ENCODE data around the gene RAB5B.
A peak's percentile ranks its signal among the peaks of the same experiment; 100 is the strongest.
"Not testable (repeated sequence)": the region's sequence is repeated elsewhere in the genome, so short reads cannot be mapped to it uniquely, and the experiment has no call there.

The RAB5B gene

GRCh38 chr12:55996715-55997534, 23.0 kb downstream of the RAB5B start, which contains the start of gene SUOX:
Gene SUOX (plus strand): TSS chr12:55997276. CDS start chr12:56002222, 4,946 bp downstream.
- no peaks in the 10 kb centered on the region for H3K27me3 ChIP-seq (replicated peaks; ENCODE audit: insufficient read depth, low read length)
- peak within 1 kb of the TSS; percentile 66 for H3K9ac ChIP-seq (ENCODE audit: low read length)
- H3K4me2 ChIP-seq (ENCODE audit: low read depth, low read length) = peak within 1 kb of the TSS; percentile 90
- peak within 1 kb of the TSS; percentile 84 for H2AFZ ChIP-seq (ENCODE audit: low read length)
- H3K27ac ChIP-seq (ENCODE audit: low read length) = peak within 1 kb of the TSS; percentile 17; the same call in 1 of the 2 replicates
- TF ChIP-seq, protein P1, sequence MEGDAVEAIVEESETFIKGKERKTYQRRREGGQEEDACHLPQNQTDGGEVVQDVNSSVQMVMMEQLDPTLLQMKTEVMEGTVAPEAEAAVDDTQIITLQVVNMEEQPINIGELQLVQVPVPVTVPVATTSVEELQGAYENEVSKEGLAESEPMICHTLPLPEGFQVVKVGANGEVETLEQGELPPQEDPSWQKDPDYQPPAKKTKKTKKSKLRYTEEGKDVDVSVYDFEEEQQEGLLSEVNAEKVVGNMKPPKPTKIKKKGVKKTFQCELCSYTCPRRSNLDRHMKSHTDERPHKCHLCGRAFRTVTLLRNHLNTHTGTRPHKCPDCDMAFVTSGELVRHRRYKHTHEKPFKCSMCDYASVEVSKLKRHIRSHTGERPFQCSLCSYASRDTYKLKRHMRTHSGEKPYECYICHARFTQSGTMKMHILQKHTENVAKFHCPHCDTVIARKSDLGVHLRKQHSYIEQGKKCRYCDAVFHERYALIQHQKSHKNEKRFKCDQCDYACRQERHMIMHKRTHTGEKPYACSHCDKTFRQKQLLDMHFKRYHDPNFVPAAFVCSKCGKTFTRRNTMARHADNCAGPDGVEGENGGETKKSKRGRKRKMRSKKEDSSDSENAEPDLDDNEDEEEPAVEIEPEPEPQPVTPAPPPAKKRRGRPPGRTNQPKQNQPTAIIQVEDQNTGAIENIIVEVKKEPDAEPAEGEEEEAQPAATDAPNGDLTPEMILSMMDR (IDR thresholded peaks at IDR 0.05; ENCODE audit: low read length) = no peak
- TF ChIP-seq EZH2phosphoT487 (IDR thresholded peaks at IDR 0.05; ENCODE audit: low read length) (no peak), EZH2 (optimal IDR thresholded peaks at IDR 0.05; ENCODE audit: low read depth, low read length) (no peak)
- peak; percentile 98 for DNase-seq
- peaks cover 9% of the 10 kb centered on the region; the same call in 1 of the 2 replicates for H3F3A ChIP-seq (ENCODE audit: insufficient read depth, low read length)
- H3K4me1 ChIP-seq (ENCODE audit: low read length) = 0 out of 2 replicates have a peak, but pooled peaks cover 4% of the 10 kb centered on the region
- no peaks in the 10 kb centered on the region for H4K20me1 ChIP-seq (ENCODE audit: insufficient read depth, low read length)
- H3K9me2 ChIP-seq (replicated peaks; ENCODE audit: insufficient read depth, low read length) = no peaks in the 10 kb centered on the region
- no peaks in the 10 kb centered on the region for H3K9me3 ChIP-seq (replicated peaks; ENCODE audit: insufficient read depth, low read length)
- H3K79me2 ChIP-seq (ENCODE audit: low read length) = no peaks in the 10 kb centered on the region
- H3K36me3 ChIP-seq (replicated peaks; ENCODE audit: insufficient read depth, low read length) = no peaks in the 10 kb centered on the region
- H3K4me3 ChIP-seq (ENCODE audit: low read length) = peak within 1 kb of the TSS; percentile 68

GRCh38 chr12:55997535-55997859, 23.6 kb downstream of the RAB5B start:
- peak overlapping the region; percentile 66 for H3K9ac ChIP-seq (ENCODE audit: low read length)
- H3K27ac ChIP-seq (ENCODE audit: low read length) = no peak overlapping the region
- peaks cover 9% of the 10 kb centered on the region; the same call in 1 of the 2 replicates for H3F3A ChIP-seq (ENCODE audit: insufficient read depth, low read length)
- H4K20me1 ChIP-seq (ENCODE audit: insufficient read depth, low read length) = no peaks in the 10 kb centered on the region
- H3K36me3 ChIP-seq (replicated peaks; ENCODE audit: insufficient read depth, low read length) = no peaks in the 10 kb centered on the region
- no peaks in the 10 kb centered on the region for H3K27me3 ChIP-seq (replicated peaks; ENCODE audit: insufficient read depth, low read length)
- H3K9me3 ChIP-seq (replicated peaks; ENCODE audit: insufficient read depth, low read length) = no peaks in the 10 kb centered on the region
- no peak for DNase-seq
- no peaks in the 10 kb centered on the region for H3K79me2 ChIP-seq (ENCODE audit: low read length)
- peak overlapping the region; percentile 68 for H3K4me3 ChIP-seq (ENCODE audit: low read length)
- peak overlapping the region; percentile 84 for H2AFZ ChIP-seq (ENCODE audit: low read length)
- no peak for TF ChIP-seq EZH2phosphoT487 (IDR thresholded peaks at IDR 0.05; ENCODE audit: low read length)
- TF ChIP-seq, protein P1 (IDR thresholded peaks at IDR 0.05; ENCODE audit: low read length) = no peak
- TF ChIP-seq EZH2 (optimal IDR thresholded peaks at IDR 0.05; ENCODE audit: low read depth, low read length) = no peak
- H3K9me2 ChIP-seq (replicated peaks; ENCODE audit: insufficient read depth, low read length) = no peaks in the 10 kb centered on the region
- H3K4me2 ChIP-seq (ENCODE audit: low read depth, low read length) = peak overlapping the region; percentile 90
- H3K4me1 ChIP-seq (ENCODE audit: low read length) = 0 out of 2 replicates have a peak, but pooled peaks cover 4% of the 10 kb centered on the region

- not testable (repeated sequence) for DNase-seq; H4K20me1 ChIP-seq (ENCODE audit: insufficient read depth, low read length); H3F3A ChIP-seq (ENCODE audit: insufficient read depth, low read length); H2AFZ ChIP-seq (ENCODE audit: low read length); H3K36me3 ChIP-seq (replicated peaks; ENCODE audit: insufficient read depth, low read length); H3K4me3 ChIP-seq (ENCODE audit: low read length); H3K79me2 ChIP-seq (ENCODE audit: low read length); H3K4me1 ChIP-seq (ENCODE audit: low read length); H3K9me2 ChIP-seq (replicated peaks; ENCODE audit: insufficient read depth, low read length); H3K27me3 ChIP-seq (replicated peaks; ENCODE audit: insufficient read depth, low read length); H3K9ac ChIP-seq (ENCODE audit: low read length); H3K4me2 ChIP-seq (ENCODE audit: low read depth, low read length); H3K27ac ChIP-seq (ENCODE audit: low read length); H3K9me3 ChIP-seq (replicated peaks; ENCODE audit: insufficient read depth, low read length)
Measured at GRCh38 chr12:55999522-55999921, 25.6 kb downstream of the RAB5B start.

DNA sequence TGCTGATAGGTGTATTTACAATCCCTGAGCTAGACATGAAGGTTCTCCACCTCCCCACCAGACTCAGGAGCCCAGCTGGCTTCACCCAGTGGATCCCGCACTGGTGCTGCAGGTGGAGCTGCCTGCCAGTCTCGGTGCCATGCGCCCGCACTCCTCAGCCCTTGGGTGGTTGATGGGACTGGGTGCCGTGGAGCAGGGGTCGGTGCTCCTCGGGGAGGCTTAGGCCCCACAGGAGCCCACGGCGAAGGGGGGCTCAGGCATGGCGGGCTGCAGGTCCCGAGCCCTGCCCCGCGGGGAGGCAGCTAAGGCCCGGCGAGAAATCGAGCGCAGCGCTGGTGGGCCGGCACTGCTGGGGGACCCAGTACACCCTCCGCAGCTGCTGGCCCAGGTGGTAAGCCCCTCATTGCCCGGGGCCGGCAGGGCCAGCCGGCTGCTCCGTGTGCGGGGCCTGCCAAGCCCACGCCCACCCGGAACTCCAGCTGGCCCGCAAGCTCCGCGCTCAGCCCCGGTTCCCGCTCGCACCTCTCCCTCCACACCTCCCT, 26.2 kb downstream of the RAB5B start:
- H3F3A ChIP-seq (ENCODE audit: insufficient read depth, low read length); H4K20me1 ChIP-seq (ENCODE audit: insufficient read depth, low read length); H3K27ac ChIP-seq (ENCODE audit: low read length); H3K27me3 ChIP-seq (replicated peaks; ENCODE audit: insufficient read depth, low read length); H3K9ac ChIP-seq (ENCODE audit: low read length); H3K36me3 ChIP-seq (replicated peaks; ENCODE audit: insufficient read depth, low read length); H3K4me1 ChIP-seq (ENCODE audit: low read length); H3K4me3 ChIP-seq (ENCODE audit: low read length); H3K4me2 ChIP-seq (ENCODE audit: low read depth, low read length); H3K9me2 ChIP-seq (replicated peaks; ENCODE audit: insufficient read depth, low read length); H3K79me2 ChIP-seq (ENCODE audit: low read length); DNase-seq; H2AFZ ChIP-seq (ENCODE audit: low read length); H3K9me3 ChIP-seq (replicated peaks; ENCODE audit: insufficient read depth, low read length): not testable (repeated sequence)
